GM21723 (cell line): ENCODE results near the gene TTC31.
"Not testable (repeated sequence)": the region's sequence is repeated elsewhere in the genome, so short reads cannot be mapped to it uniquely, and the experiment has no call there.

Experiments
- ATAC-seq: cut with Tn5 transposase; IDR thresholded peaks from one replicate; pipeline ENCODE4 v1.9.1; 2021; ENCODE audit warnings: mild to moderate bottlenecking, moderate library complexity; ENCODE audit not compliant: unreplicated experiment

Gene TTC31

GRCh38 chr2:74482801-74483674 is at the start of gene TTC31, which contains the start of gene CCDC142:
Gene TTC31, plus strand, starts transcription at chr2:74483081. Its CDS starts 15 bp downstream, at chr2:74483096.
Gene CCDC142, minus strand, starts transcription at chr2:74482998. Its CDS starts 161 bp downstream, at chr2:74482837.
- ATAC-seq = peak; percentile 91

DNA sequence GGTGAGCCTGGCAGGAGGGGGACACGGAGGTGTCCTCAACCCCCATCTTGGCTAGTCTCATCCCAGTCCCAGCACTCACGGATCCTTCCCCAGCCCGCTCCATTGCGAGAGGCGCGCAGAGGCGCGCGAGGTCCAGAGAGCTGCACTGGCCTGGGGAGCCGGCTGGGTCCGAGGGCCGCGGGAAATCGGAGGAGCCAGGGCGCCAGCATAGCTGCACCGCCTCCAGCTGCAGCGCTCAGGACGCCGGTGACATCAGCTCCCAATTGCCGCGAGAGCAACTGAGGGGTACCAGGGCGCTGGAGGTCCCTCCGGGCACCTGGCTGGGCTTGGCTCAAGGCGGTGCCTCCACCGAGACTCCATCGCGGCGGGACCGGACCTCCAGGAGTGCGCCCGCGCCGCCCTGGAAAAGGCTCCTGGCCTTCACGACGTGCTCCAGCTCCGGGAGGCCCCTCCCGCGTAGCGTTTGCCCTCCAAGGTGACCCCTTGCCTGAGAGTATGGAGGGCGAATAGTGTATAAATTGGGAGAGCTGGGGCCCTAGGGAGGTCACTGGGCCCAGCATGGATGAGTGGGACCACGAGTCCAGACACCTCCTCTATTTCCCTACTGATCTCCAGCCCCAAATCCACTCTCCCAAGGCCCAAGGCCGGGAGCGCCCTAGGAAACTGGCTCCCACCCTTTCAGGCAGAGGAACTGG is 46.6 kb upstream of the TTC31 start:
- ATAC-seq = no peak

DNA sequence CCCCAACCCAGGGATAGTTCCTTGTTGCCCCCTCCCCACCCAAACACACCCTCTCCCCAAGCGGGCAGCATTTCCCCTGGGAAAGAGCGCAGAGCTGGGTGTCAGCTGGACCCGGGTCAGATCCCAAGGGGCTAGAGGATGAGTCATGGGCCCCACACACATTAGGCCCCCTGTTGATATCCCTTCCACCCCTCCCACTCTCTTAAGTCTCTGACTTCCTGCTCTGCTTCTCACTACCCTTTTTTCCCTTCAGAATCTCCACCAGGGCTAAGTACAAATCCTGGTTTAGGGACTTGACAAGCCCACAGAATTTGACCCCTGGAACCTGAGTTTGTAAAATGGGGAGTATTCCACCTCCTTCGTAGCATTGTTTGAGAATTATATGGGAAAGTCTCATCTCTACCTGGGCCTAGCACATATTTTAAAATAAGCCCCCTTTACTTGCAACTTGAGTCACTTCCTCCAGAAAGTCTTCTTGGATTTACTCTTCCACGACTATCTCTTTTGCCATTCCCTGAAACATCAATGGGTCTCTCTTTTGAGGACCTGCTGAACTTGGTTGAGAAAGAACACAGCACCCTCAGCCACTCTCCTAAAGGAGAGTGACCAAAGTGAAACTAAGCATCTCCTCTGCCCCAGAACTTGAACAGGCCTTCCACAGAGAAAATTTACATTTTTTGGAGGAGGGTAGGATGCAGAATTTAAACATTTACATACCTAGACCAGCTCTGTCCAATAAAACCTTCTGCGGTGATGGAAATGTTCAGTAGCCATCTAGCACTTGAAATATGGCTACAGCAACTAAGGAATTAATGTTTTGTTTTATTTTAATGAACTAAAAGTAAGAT is 45.8 kb upstream of the TTC31 start:
- ATAC-seq = no peak

- no peak for ATAC-seq
Measured at GRCh38 chr2:74438248-74438647, 44.6 kb upstream of the TTC31 start.

- no peak for ATAC-seq
Measured at GRCh38 chr2:74439373-74439772, 43.5 kb upstream of the TTC31 start.

DNA sequence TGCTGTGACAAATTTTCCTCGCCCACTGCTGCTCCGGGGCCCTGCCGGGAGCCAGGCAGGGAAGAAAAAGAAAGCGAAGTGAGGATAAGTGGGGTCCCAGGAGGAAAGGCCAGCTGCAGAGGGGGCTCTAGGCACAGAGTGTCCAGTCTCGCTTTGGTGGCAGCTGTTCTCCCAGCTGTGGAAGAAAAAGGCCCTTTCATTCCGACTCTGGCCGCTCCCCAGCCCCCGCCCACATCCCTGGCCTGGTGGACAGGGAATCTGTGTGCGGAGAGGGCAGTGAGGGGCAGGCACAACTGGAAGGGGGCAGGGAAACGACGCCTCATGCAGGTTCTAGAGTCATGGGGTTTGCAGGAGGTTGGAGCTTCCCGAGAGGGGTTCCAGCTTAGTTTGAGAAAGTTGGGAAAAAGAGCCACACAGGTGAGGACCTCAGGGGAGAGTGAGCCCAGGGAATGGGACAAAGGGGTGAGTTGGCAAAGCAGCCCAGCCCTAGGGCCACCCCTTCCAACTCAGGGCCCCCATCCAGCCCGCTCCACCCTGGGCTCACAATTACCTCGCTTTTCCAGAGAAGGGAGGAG is 43.0 kb upstream of the TTC31 start:
- ATAC-seq = no peak

GRCh38 chr2:74440378-74441169 is 42.3 kb upstream of the TTC31 start:
- peak; percentile 92 for ATAC-seq

GRCh38 chr2:74441170-74441689 is 41.7 kb upstream of the TTC31 start:
- no peak for ATAC-seq

- peak; percentile 33 for ATAC-seq
Measured at GRCh38 chr2:74441690-74442482, 41.0 kb upstream of the TTC31 start, which contains the start of gene RTKN. Gene RTKN, minus strand, starts transcription at chr2:74441937. Its CDS starts 121 bp downstream, at chr2:74441816.

GRCh38 chr2:74442483-74443297 is 40.2 kb upstream of the TTC31 start:
- not testable (repeated sequence) for ATAC-seq

- no peak for ATAC-seq
Measured at GRCh38 chr2:74444498-74445318, 38.2 kb upstream of the TTC31 start.

DNA sequence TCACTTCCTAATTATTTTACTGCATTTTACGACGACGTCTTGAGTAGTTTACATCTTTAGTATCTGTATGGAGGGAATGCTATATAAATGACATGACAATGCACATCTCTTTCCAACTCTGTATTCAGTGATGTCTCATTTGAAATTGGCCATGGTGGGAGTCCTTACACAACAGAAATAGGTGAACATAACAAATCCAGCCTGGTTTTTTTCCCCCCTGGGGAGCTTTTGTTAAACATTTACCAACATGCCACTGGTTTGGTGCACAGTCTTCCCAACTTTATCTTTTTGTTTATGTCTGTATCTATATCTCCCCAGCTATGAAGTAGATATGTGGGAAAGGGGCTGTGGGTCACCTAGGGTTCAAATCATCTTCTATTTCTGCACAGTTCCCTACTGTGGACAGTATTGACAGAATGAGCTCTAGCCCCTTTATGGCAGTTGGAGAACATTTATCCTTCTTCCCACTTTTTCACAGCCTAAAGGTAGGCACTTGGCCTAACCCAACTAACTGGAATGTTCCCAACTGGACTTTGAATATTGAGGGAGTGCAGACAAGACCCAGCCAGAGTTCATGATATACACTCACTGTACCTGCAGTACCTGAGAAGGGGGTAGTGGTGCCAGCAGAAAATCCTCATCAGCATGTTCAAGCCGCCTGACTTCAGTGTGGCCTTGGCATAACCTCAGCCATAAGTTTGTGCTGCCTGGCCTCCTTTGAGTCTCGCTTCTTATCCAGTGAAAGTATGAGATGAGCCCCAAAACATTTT is 35.5 kb upstream of the TTC31 start:
- no peak for ATAC-seq

DNA sequence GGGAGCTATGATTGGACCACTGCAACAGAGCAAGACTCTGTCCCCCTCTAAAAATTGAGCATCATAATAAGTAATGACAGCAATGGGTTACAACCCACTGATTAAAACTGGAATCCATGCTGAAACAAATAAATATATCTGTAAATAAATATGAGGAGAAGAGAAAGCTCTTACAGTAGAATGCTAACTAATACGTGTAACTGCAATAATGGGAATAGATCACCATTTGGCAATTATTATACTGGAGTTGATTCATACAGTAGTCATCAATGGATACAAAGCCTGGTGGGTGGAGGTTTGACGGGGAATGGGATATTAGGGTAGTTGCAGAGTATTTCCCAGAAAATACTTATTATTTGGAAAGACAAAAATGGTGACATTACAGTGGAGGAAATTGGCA is 34.1 kb upstream of the TTC31 start:
- no peak for ATAC-seq

GRCh38 chr2:74450570-74451190 is 32.2 kb upstream of the TTC31 start:
- ATAC-seq = no peak

- ATAC-seq = peak; percentile 42
Measured at GRCh38 chr2:74454654-74455511, 28.0 kb upstream of the TTC31 start, which contains the start of gene INO80B. Gene INO80B, plus strand, starts transcription at chr2:74455087. Its CDS starts 30 bp downstream, at chr2:74455117.
